ENCODE results near the gene CFAP70. TPM values are rescaled to one million over a fixed set of nuclear protein-coding genes. Genes with fewer than 3 reads are reported as not detected.

The CFAP70 gene
- total RNA-seq, 1 donor from 2014 or later, result 1.3 TPM

GRCh38 chr10:73210395-73211105 lies 148.1 kb downstream of the CFAP70 start:
- H3K4me3 Mint-ChIP-seq (ENCODE audit: unreplicated experiment), result no peak overlapping the region
- H3K9me3 Mint-ChIP-seq (ENCODE audit: unreplicated experiment), result peaks cover 4% of the 10 kb centered on the region
- no peaks in the 10 kb centered on the region for H3K4me1 Mint-ChIP-seq (ENCODE audit: low read depth, unreplicated experiment)
- TF ChIP-seq, protein P1, sequence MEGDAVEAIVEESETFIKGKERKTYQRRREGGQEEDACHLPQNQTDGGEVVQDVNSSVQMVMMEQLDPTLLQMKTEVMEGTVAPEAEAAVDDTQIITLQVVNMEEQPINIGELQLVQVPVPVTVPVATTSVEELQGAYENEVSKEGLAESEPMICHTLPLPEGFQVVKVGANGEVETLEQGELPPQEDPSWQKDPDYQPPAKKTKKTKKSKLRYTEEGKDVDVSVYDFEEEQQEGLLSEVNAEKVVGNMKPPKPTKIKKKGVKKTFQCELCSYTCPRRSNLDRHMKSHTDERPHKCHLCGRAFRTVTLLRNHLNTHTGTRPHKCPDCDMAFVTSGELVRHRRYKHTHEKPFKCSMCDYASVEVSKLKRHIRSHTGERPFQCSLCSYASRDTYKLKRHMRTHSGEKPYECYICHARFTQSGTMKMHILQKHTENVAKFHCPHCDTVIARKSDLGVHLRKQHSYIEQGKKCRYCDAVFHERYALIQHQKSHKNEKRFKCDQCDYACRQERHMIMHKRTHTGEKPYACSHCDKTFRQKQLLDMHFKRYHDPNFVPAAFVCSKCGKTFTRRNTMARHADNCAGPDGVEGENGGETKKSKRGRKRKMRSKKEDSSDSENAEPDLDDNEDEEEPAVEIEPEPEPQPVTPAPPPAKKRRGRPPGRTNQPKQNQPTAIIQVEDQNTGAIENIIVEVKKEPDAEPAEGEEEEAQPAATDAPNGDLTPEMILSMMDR (IDR thresholded peaks at IDR 0.05; ENCODE audit: partially characterized antibody, unreplicated experiment), result no peak
- H3K36me3 Mint-ChIP-seq (ENCODE audit: unreplicated experiment), result peaks cover 8% of the 10 kb centered on the region
- no peak for DNase-seq
- no peak overlapping the region for H3K27ac Mint-ChIP-seq (ENCODE audit: unreplicated experiment)
- H3K27me3 Mint-ChIP-seq (ENCODE audit: unreplicated experiment), result no peaks in the 10 kb centered on the region

DNA sequence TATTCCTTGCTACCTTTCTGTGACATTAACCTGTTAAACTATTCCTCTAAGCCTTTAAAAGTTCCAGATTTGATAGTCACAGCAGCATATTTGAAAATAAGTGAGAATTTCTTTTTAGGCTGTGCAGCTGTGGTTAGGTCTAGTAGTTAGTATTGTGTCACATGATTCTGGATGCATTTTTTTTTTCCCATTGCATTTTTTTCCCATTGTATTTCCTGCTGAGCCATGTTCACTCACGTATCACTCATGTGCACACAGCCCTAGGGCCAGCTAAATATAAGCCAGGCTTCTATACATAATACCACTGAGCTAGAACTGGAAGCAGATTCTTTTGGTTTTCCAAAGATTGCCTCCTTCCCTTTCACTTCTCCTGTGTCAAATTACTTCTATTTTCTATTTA lies 149.0 kb downstream of the CFAP70 start:
- no peak overlapping the region for H3K4me3 Mint-ChIP-seq (ENCODE audit: unreplicated experiment)
- peaks cover 4% of the 10 kb centered on the region for H3K9me3 Mint-ChIP-seq (ENCODE audit: unreplicated experiment)
- H3K4me1 Mint-ChIP-seq (ENCODE audit: low read depth, unreplicated experiment), result no peaks in the 10 kb centered on the region
- peaks cover 13% of the 10 kb centered on the region for H3K36me3 Mint-ChIP-seq (ENCODE audit: unreplicated experiment)
- no peak overlapping the region for H3K27ac Mint-ChIP-seq (ENCODE audit: unreplicated experiment)
- TF ChIP-seq, protein P1 (IDR thresholded peaks at IDR 0.05; ENCODE audit: partially characterized antibody, unreplicated experiment), result no peak
- no peak for DNase-seq
- no peaks in the 10 kb centered on the region for H3K27me3 Mint-ChIP-seq (ENCODE audit: unreplicated experiment)

GRCh38 chr10:73207883-73208282 lies 150.8 kb downstream of the CFAP70 start:
- H3K4me1 Mint-ChIP-seq (ENCODE audit: low read depth, unreplicated experiment), result no peaks in the 10 kb centered on the region
- peaks cover 13% of the 10 kb centered on the region for H3K36me3 Mint-ChIP-seq (ENCODE audit: unreplicated experiment)
- TF ChIP-seq, protein P1 (IDR thresholded peaks at IDR 0.05; ENCODE audit: partially characterized antibody, unreplicated experiment), result no peak
- no peak overlapping the region for H3K27ac Mint-ChIP-seq (ENCODE audit: unreplicated experiment)
- H3K27me3 Mint-ChIP-seq (ENCODE audit: unreplicated experiment), result no peaks in the 10 kb centered on the region
- no peak overlapping the region for H3K4me3 Mint-ChIP-seq (ENCODE audit: unreplicated experiment)
- H3K9me3 Mint-ChIP-seq (ENCODE audit: unreplicated experiment), result peaks cover 3% of the 10 kb centered on the region
- DNase-seq, result no peak

- Mint-ChIP-seq H3K4me1 (ENCODE audit: low read depth, unreplicated experiment) (no peaks in the 10 kb centered on the region), H3K27ac (ENCODE audit: unreplicated experiment) (no peak overlapping the region), H3K9me3 (ENCODE audit: unreplicated experiment) (peaks cover 2% of the 10 kb centered on the region), H3K27me3 (ENCODE audit: unreplicated experiment) (no peaks in the 10 kb centered on the region), H3K4me3 (ENCODE audit: unreplicated experiment) (no peak overlapping the region), H3K36me3 (ENCODE audit: unreplicated experiment) (peaks cover 13% of the 10 kb centered on the region)
- TF ChIP-seq, protein P1 (IDR thresholded peaks at IDR 0.05; ENCODE audit: partially characterized antibody, unreplicated experiment), result no peak
- no peak for DNase-seq
These were observed 152.3 kb downstream of the CFAP70 start for GRCh38 chr10:73206385-73206784.

DNA sequence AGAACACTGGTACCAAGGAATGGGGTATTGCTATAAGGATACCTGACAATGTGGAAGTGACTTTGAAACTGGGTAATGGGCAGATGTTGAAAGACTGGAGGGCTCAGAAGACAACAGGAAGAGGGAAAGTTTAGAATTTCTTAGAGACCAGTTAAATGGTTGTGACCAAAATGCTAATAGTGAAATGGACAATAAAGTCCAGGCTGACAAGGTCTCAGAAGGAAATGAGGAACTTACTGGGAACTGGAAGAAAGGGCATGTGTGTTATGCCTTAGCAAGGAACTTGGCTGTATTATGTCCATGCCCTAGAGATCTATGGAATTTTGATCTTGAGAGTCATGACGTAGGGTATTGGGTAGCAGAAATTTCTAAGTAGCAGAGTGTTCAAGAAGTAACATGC lies 152.8 kb downstream of the CFAP70 start:
- H3K4me3 Mint-ChIP-seq (ENCODE audit: unreplicated experiment), result no peak overlapping the region
- no peak overlapping the region for H3K27ac Mint-ChIP-seq (ENCODE audit: unreplicated experiment)
- TF ChIP-seq, protein P1 (IDR thresholded peaks at IDR 0.05; ENCODE audit: partially characterized antibody, unreplicated experiment), result no peak
- DNase-seq, result no peak
- H3K9me3 Mint-ChIP-seq (ENCODE audit: unreplicated experiment), result peaks cover 2% of the 10 kb centered on the region
- H3K4me1 Mint-ChIP-seq (ENCODE audit: low read depth, unreplicated experiment), result no peaks in the 10 kb centered on the region
- no peaks in the 10 kb centered on the region for H3K27me3 Mint-ChIP-seq (ENCODE audit: unreplicated experiment)
- H3K36me3 Mint-ChIP-seq (ENCODE audit: unreplicated experiment), result peaks cover 13% of the 10 kb centered on the region
